BE2C (cell line): ENCODE results near the gene MIA.

Experiments used
- DNase-seq: peaks from one replicate; pipeline ENCODE4 v3.0.0-alpha.2; 2020
- H3K27me3 ChIP-seq: fragments of 250-450 bp; sonication (Bioruptor Pico); 2 replicates; pipeline ENCODE4 v1.5.1; 2020; ENCODE audit warnings: mild to moderate bottlenecking
- H3K36me3 ChIP-seq: fragments of 250-450 bp; sonication (Bioruptor Pico); 2 replicates; pipeline ENCODE4 v1.5.1; 2020; ENCODE audit warnings: mild to moderate bottlenecking
- H3K4me1 ChIP-seq: fragments of 250-450 bp; sonication (Bioruptor Pico); 2 replicates; pipeline ENCODE4 v1.5.1; 2020
- H3K4me3 ChIP-seq: 2 replicates; pipeline ENCODE4 v1.5.1; 2011; ENCODE audit warnings: low read depth, low read length
- H3K9me3 ChIP-seq: fragments of 250-450 bp; sonication (Bioruptor Pico); 2 replicates; pipeline ENCODE4 v1.5.1; 2020
- CTCF ChIP-seq: IDR thresholded peaks from 2 replicates; pipeline ENCODE4 v1.5.1; 2012; ENCODE audit warnings: mild to moderate bottlenecking, low read depth, low read length

Gene MIA

GRCh38 chr19:40750058-40750873 lies 25.1 kb upstream of the MIA start, which contains the start of gene ACTMAP:
Gene ACTMAP (minus strand): TSS chr19:40750477. CDS start chr19:40749803, 674 bp downstream.
- no peak for TF ChIP-seq CTCF
- no peaks in the 10 kb centered on the region for H3K27me3 ChIP-seq
- peaks cover 3% of the 10 kb centered on the region; the same call in 1 of the 2 replicates for H3K4me1 ChIP-seq
- H3K4me3 ChIP-seq: peak within 1 kb of the TSS; percentile 93
- H3K36me3 ChIP-seq: peaks cover 16% of the 10 kb centered on the region
- peak; percentile 100 for DNase-seq
- no peaks in the 10 kb centered on the region for H3K9me3 ChIP-seq

GRCh38 chr19:40750874-40751537 lies 24.3 kb upstream of the MIA start, which contains the start of gene SNRPA:
Gene SNRPA (plus strand): TSS chr19:40751203. CDS start chr19:40751409, 206 bp downstream.
- peaks cover 3% of the 10 kb centered on the region; the same call in 1 of the 2 replicates for H3K4me1 ChIP-seq
- H3K4me3 ChIP-seq: peak within 1 kb of the TSS; percentile 93
- H3K9me3 ChIP-seq: no peaks in the 10 kb centered on the region

GRCh38 chr19:40752257-40752781 lies 23.0 kb upstream of the MIA start:
- Histone ChIP-seq H3K9me3 (no peaks in the 10 kb centered on the region), H3K27me3 (no peaks in the 10 kb centered on the region), H3K4me3 (peak overlapping the region; percentile 93), H3K4me1 (peaks cover 3% of the 10 kb centered on the region; the same call in 1 of the 2 replicates), H3K36me3 (peaks cover 36% of the 10 kb centered on the region)
- no peak for TF ChIP-seq CTCF
- no peak for DNase-seq

More at GRCh38 chr19:40750874-40751537, 24.3 kb upstream of the MIA start, which contains the start of gene SNRPA:
- peak; percentile 98 for DNase-seq
- peaks cover 23% of the 10 kb centered on the region for H3K36me3 ChIP-seq
- no peaks in the 10 kb centered on the region for H3K27me3 ChIP-seq
- no peak for TF ChIP-seq CTCF

GRCh38 chr19:40754611-40755247 lies 20.6 kb upstream of the MIA start:
- DNase-seq: no peak
- H3K36me3 ChIP-seq: peaks cover 58% of the 10 kb centered on the region
- no peak overlapping the region for H3K4me3 ChIP-seq
- no peak for TF ChIP-seq CTCF
- peaks cover under 1% of the 10 kb centered on the region; the same call in 1 of the 2 replicates for H3K4me1 ChIP-seq
- H3K27me3 ChIP-seq: no peaks in the 10 kb centered on the region
- H3K9me3 ChIP-seq: no peaks in the 10 kb centered on the region

- no peak overlapping the region for H3K4me3 ChIP-seq
- no peaks in the 10 kb centered on the region for H3K27me3 ChIP-seq
- H3K36me3 ChIP-seq: peaks cover 63% of the 10 kb centered on the region
Observed at GRCh38 chr19:40755248-40755624, 20.1 kb upstream of the MIA start.

More at GRCh38 chr19:40755248-40755624, 20.1 kb upstream of the MIA start:
- no peaks in the 10 kb centered on the region for H3K4me1 ChIP-seq
- DNase-seq: no peak
- H3K9me3 ChIP-seq: no peaks in the 10 kb centered on the region
- TF ChIP-seq CTCF: no peak
